Calu3 (cell line): ENCODE results near the gene TSR3. TPM values are rescaled to one million over a fixed set of nuclear protein-coding genes. Genes with fewer than 3 reads are reported as not detected.

Experiments
- BruUV-seq: library from RNA; stranded (reverse); fragments of 400-500 nt; replicated peaks from 2 replicates; lab custom pipeline; 2021; lab: Mats Ljungman, UMichigan
- CTCF ChIA-PET: fragments of 300-600 bp; sonication (Branson Sonifier 250); formaldehyde crosslinking; loops from one replicate; lab custom pipeline; 2022; ENCODE audit warnings: antibody characterized with exemption; lab: Charles Lee
- DNase-seq: peaks from one replicate; pipeline ENCODE4 v3.0.0; 2022
- H3K27ac Mint-ChIP-seq: one replicate; pipeline ENCODE4 v1.8.0; 2022; ENCODE audit warnings: mixed read lengths; ENCODE audit not compliant: unreplicated experiment
- H3K27me3 Mint-ChIP-seq: one replicate; pipeline ENCODE4 v1.8.0; 2022; ENCODE audit warnings: mixed read lengths; ENCODE audit not compliant: unreplicated experiment
- H3K36me3 Mint-ChIP-seq: one replicate; pipeline ENCODE4 v1.8.0; 2022; ENCODE audit warnings: mild to moderate bottlenecking, moderate library complexity, mixed read lengths; ENCODE audit not compliant: insufficient read depth, unreplicated experiment
- H3K4me1 Mint-ChIP-seq: one replicate; pipeline ENCODE4 v1.8.0; 2022; ENCODE audit warnings: mild to moderate bottlenecking, low read depth, mixed read lengths; ENCODE audit not compliant: unreplicated experiment
- H3K4me3 Mint-ChIP-seq: one replicate; pipeline ENCODE4 v1.8.0; 2022; ENCODE audit warnings: mild to moderate bottlenecking, low read depth, moderate library complexity, mixed read lengths; ENCODE audit not compliant: unreplicated experiment
- H3K9me3 Mint-ChIP-seq: one replicate; pipeline ENCODE4 v1.8.0; 2022; ENCODE audit warnings: low read depth, mixed read lengths; ENCODE audit not compliant: unreplicated experiment
- CTCF ChIP-seq: fragments of 200-600 bp; IDR thresholded peaks from one replicate; pipeline ENCODE4 v1.8.0; 2022; ENCODE audit warnings: antibody characterized with exemption; ENCODE audit not compliant: unreplicated experiment
- intact Hi-C: fragments of 100-400 bp; cut with micrococcal nuclease; formaldehyde crosslinking; loops from one replicate; pipeline ENCODE4 v1.10.0; 2022; ENCODE audit not compliant: unreplicated experiment
- total RNA-seq: library from RNA; stranded (reverse); gene quantifications from 2 replicates; pipeline ENCODE4 v1.2.3, GENCODE V29; 2022

The TSR3 gene
- total RNA-seq, 1 experiment from 2014 or later = 59.4 TPM

GRCh38 chr16:1300664-1301476 lies 50.8 kb downstream of the TSR3 start:
- H3K27ac Mint-ChIP-seq = no peak overlapping the region
- no TSS peak for BruUV-seq
- CTCF ChIA-PET = interaction anchor here (0.5 to 1.9 kb wide), 3 partner anchors 37 to 128 kb away, joined by 3 to 4 read pairs (median 4); no protein-coding TSS in a partner anchor
- intact Hi-C loops = no loop called here
- TF ChIP-seq CTCF = peak; percentile 94
- peaks cover 43% of the 10 kb centered on the region for H3K36me3 Mint-ChIP-seq
- peak overlapping the region; percentile 41 for H3K4me3 Mint-ChIP-seq
- no peaks in the 10 kb centered on the region for H3K27me3 Mint-ChIP-seq
- peak; percentile 84 for DNase-seq
- no peaks in the 10 kb centered on the region for H3K9me3 Mint-ChIP-seq
- H3K4me1 Mint-ChIP-seq = peaks cover 58% of the 10 kb centered on the region

DNA sequence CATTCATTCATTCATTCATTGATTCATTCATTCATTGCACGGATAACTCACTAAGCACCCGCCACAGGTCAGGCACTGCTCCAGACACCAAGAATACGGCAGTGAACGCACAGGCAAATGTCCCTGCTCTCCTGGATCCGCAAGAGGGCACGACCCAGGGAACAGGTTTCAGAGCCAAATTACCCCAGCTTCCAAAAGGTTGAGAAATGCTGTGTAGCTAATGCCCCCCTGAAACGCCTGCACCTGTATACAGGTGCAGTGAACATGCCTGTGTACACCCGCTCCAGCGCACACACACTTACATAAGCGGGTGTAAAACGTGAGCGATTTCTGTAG lies 51.8 kb downstream of the TSR3 start:
- no peak for DNase-seq
- no TSS peak for BruUV-seq
- H3K27ac Mint-ChIP-seq = peak overlapping the region; percentile 75
- TF ChIP-seq CTCF = no peak
- peaks cover 57% of the 10 kb centered on the region for H3K4me1 Mint-ChIP-seq
- peaks cover 43% of the 10 kb centered on the region for H3K36me3 Mint-ChIP-seq
- intact Hi-C loops = no loop called here
- H3K9me3 Mint-ChIP-seq = no peaks in the 10 kb centered on the region
- H3K27me3 Mint-ChIP-seq = no peaks in the 10 kb centered on the region
- CTCF ChIA-PET = no interaction called here
- H3K4me3 Mint-ChIP-seq = peak overlapping the region; percentile 67

Other genes with a start within 250 kb of the TSR3 start
- gene CACNA1H, start 198.8 kb downstream of the TSR3 start, total RNA-seq = 0.05 TPM in 1 of 2 replicates, not detected in the other
- not detected in 2 replicates for gene TPSG1, start 126.6 kb downstream of the TSR3 start, total RNA-seq
- gene TPSB2, start 121.7 kb downstream of the TSR3 start, total RNA-seq = not detected in 2 replicates
- not detected in 2 replicates for gene TPSAB1, start 111.2 kb downstream of the TSR3 start, total RNA-seq
- not detected in 2 replicates for gene TPSD1, start 95.8 kb downstream of the TSR3 start, total RNA-seq
- gene UBE2I, start 42.2 kb downstream of the TSR3 start, total RNA-seq = 261 and 271 TPM in 2 replicates
- gene BAIAP3, start 18.2 kb downstream of the TSR3 start, total RNA-seq = 2.4 and 7.0 TPM in 2 replicates
- 63.9 and 80.2 TPM in 2 replicates for gene GNPTG, start 53 bp upstream of the TSR3 start, total RNA-seq
- gene UNKL, start 62.8 kb upstream of the TSR3 start, total RNA-seq = 35.5 TPM in 2 replicates
- gene UQCC4, start 68.9 kb upstream of the TSR3 start, total RNA-seq = 16.6 and 23.4 TPM in 2 replicates
- not detected in 2 replicates for gene PERCC1, start 79.2 kb upstream of the TSR3 start, total RNA-seq
- 3.2 and 6.1 TPM in 2 replicates for gene CCDC154, start 92.7 kb upstream of the TSR3 start, total RNA-seq
- gene CLCN7, start 123.2 kb upstream of the TSR3 start, total RNA-seq = 117 and 122 TPM in 2 replicates
- not detected in 2 replicates for gene PTX4, start 137.1 kb upstream of the TSR3 start, total RNA-seq
- 84.9 and 85.4 TPM in 2 replicates for gene TELO2, start 141.5 kb upstream of the TSR3 start, total RNA-seq
- not detected in 2 replicates for gene TMEM204, start 181.8 kb upstream of the TSR3 start, total RNA-seq